Lower leg skin (tissue), 4 donors: ENCODE results near the gene NETO2. TPM values are rescaled to one million over a fixed set of nuclear protein-coding genes. Genes with fewer than 3 reads are reported as not detected.
"Not testable (repeated sequence)": the region's sequence is repeated elsewhere in the genome, so short reads cannot be mapped to it uniquely, and the experiment has no call there.

Source experiments
- DNase-seq, 2 donors: peaks; one replicate each; pipeline ENCODE4 v3.0.0-alpha.2; 2019; ENCODE audit warnings: low spot score in 2 of 2
- H3K4me3 ChIP-seq: fragments of 200-600 bp; sonication (generic); 2 replicates; pipeline ENCODE4 v1.5.1; 2017; ENCODE audit warnings: mild to moderate bottlenecking, low read depth; ENCODE audit not compliant: poor library complexity, severe bottlenecking
- POLR2A ChIP-seq, 2 donors: fragments of 450-650 bp; IDR thresholded peaks; one replicate each; pipeline ENCODE4 v1.6.1; 2016 to 2017; ENCODE audit warnings: antibody characterized with exemption in 2 of 2, mild to moderate bottlenecking in 1 of 2, moderate library complexity in 1 of 2
- WGBS, 2 donors: methylation state at CpG; one replicate each; pipeline ENCODE4 v1.1.5; 2018; 5-methylcytosine and 5-hydroxymethylcytosine counted together
- intact Hi-C: fragments of 100-400 bp; cut with DNase I; formaldehyde crosslinking; loops from one replicate; pipeline ENCODE4 v1.15.0; 2023; ENCODE audit warnings: low total_unique reads
- total RNA-seq, 4 donors: library from RNA; depleted of rRNA; stranded (reverse); fragments of >200 nt; gene quantifications; one replicate each; pipeline ENCODE4 v1.1.0, GENCODE V29; 2016
- TF ChIP-seq, protein P1 (sequence below), 3 donors: fragments of 450-650 bp; IDR thresholded peaks; one replicate each; pipeline ENCODE4 v1.5.1; 2016; ENCODE audit warnings: antibody characterized with exemption in 3 of 3, mild to moderate bottlenecking in 3 of 3, moderate library complexity in 2 of 3

NETO2 gene
- total RNA-seq, 4 donors from 2014 or later, result 0.37 to 2.2 (median 1.1) TPM; not detected in 1

DNA sequence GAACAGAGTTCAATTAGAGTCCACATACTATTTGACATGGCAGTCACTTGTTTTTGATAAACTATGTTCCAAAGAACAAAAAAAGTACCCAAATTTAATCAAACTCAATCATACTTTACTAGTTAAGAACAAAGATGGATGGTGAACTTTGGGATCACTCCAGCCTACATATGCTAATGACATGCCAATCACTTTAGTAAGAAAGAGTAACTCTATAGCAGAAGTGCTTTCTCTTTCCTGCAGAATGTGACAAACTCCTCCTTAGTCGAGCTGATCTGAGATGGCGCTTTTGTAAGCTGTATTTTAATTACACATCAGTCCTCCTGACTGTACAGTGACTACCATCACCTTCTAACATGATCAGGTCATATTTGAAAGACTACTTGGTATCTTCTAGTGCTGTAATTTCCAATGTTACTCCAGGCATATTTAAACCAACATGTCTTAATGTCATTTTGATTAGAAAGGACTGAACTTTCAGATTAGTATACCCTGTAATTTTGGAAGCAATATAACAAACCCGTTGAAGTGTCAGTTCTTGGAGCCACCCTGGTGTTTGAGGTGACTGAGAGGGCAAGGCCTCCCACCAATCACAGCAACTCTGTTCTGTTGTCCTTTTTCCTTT is 4.1 kb downstream of the NETO2 start:
- no peak for TF ChIP-seq POLR2A (IDR thresholded peaks at IDR 0.05)
- TF ChIP-seq, protein P1, sequence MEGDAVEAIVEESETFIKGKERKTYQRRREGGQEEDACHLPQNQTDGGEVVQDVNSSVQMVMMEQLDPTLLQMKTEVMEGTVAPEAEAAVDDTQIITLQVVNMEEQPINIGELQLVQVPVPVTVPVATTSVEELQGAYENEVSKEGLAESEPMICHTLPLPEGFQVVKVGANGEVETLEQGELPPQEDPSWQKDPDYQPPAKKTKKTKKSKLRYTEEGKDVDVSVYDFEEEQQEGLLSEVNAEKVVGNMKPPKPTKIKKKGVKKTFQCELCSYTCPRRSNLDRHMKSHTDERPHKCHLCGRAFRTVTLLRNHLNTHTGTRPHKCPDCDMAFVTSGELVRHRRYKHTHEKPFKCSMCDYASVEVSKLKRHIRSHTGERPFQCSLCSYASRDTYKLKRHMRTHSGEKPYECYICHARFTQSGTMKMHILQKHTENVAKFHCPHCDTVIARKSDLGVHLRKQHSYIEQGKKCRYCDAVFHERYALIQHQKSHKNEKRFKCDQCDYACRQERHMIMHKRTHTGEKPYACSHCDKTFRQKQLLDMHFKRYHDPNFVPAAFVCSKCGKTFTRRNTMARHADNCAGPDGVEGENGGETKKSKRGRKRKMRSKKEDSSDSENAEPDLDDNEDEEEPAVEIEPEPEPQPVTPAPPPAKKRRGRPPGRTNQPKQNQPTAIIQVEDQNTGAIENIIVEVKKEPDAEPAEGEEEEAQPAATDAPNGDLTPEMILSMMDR (IDR thresholded peaks at IDR 0.05), result no peak
- intact Hi-C loops, result no loop called here
- 45 to 52% methylated on average over 3 of the region's 3 CpGs for WGBS, 2 donors
- no peak for DNase-seq
- H3K4me3 ChIP-seq, result no peak overlapping the region

DNA sequence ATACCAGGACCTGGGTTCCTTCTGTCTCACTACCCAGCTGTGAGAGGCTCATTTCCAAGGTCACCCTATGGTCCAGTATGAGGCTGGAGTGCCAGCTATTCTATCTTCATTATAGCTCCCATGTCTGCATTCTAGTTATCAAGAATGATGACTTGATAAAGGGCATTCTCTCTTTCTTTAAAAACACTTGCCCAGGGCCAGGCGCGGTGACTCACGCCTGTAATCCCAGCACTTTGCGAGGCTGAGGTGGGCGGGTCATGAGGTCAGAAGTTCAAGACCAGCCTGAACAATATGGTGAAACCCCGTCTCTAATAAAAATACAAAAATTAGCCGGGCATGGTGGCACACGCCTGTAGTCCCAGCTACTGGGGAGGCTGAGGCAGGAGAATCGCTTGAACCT is 5.8 kb downstream of the NETO2 start:
- DNase-seq, H3K4me3 ChIP-seq, intact Hi-C loops: not testable (repeated sequence)
- 84 to 88% methylated on average over 9 of the region's 9 CpGs for WGBS, 2 donors

DNA sequence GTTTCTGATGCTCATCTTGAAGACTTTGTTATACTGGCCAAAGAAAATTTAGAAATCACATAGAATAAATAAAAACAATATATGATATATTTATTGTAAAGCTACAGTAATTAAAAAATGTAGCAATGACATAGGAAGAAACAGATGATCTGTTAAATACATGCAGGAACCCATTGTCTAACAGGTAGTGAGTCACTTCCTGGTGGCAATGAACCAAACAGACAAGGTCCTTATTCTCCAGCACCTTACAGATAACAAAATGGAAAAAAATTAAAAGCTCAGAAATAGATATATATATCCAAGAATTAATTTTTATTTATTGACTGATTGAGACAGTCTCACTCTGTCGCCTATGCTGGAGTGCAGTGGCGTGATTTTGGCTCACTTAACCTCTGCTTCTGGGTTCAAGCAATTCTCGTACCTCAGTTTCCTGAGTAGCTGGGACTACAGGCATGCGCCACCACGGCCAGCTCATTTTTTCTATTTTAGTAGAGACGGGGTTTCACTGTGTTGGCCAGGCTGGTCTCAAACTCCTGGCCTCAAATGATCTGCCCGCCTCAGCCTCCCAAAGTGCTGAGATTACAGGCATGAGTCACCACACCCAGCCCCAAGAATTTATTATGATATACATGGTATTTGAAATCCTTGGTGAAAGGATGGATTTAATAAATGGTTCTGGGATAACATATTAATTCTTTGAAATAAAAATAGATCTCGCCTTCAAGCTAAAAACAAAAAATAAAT is 7.5 kb downstream of the NETO2 start:
- no peak for TF ChIP-seq POLR2A (IDR thresholded peaks at IDR 0.05)
- TF ChIP-seq, protein P1 (IDR thresholded peaks at IDR 0.05), result no peak
- no peak for DNase-seq
- WGBS, 2 donors, result 84 to 89% methylated on average over 8 of the region's 8 CpGs
- no peak overlapping the region for H3K4me3 ChIP-seq
- intact Hi-C loops, result no loop called here

DNA sequence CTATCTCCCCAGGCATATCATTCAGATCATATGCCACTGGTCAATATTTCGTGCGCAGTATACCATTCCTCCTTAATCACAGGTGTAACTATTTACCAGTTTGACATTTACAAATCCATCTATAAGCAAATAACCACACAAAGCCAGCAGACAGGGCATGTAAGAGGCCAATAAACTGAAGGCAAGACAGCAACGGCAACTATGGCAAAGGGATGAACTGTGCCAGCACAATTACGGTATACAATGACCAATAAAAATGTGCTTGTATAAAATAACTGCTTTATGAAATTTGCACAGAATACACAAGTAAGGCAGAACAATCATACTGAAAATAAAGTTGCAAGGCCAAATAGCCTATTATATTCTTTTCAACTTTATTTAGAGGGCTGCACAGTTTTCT is 9.2 kb downstream of the NETO2 start:
- intact Hi-C loops, result no loop called here
- DNase-seq, result no peak
- 90 to 93% methylated on average over 4 of the region's 4 CpGs for WGBS, 2 donors
- TF ChIP-seq POLR2A (IDR thresholded peaks at IDR 0.05), result no peak
- TF ChIP-seq, protein P1 (IDR thresholded peaks at IDR 0.05), result no peak
- H3K4me3 ChIP-seq, result no peak overlapping the region

DNA sequence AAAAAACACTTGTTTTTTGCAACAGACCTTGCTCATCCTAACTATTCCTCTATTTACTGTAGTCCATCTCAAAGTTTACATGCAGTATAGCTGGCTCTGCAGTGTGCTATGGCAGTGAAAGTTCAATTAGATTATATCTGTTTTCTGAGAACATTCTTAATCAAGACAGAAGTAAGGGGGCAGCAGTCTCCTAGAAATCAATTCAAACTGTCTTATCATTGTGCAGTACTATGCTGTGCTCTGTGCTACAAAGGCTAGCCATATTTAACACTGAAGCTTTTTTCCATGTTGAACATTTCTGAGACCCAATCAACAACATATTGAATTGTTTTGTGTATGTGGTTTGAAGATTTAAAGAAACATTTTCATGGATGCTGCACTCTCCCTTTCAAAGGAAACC is 11.4 kb downstream of the NETO2 start:
- DNase-seq, result no peak
- intact Hi-C loops, result no loop called here
- H3K4me3 ChIP-seq, result no peak overlapping the region
- TF ChIP-seq POLR2A (IDR thresholded peaks at IDR 0.05), result no peak
- TF ChIP-seq, protein P1 (IDR thresholded peaks at IDR 0.05), result no peak

DNA sequence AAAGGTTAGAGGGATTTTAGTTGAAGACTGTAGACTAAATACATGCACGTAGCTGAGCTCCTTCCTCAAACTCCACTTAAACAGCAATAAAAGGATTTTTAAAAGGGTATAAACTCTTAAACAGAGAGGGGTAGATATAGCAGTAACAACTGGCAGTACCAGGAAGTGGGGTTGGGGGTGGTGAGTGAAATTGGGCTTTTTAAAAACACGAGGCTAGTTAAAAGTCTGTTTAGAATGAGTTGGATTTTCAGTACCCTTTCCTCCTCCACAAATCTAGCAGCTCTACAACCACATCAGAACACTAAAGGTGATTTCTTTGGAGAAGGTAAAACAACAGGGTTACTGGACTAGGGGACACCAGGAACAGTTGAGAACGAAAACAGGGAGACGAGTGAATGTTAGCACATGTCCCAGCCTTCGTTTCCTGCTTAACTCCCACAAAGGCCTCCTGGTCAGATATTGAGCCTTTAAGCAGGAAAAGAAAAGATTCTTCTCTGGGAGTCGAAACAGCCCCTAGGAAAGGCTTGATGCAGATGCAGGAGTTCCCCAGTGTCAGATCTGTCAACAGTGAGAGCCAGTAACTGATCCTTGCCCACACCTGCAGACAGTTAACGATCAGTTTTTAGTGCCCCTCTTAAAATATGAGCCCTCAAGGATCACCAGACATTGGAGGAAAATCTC is 13.8 kb downstream of the NETO2 start:
- 72 to 85% methylated on average over 7 of the region's 7 CpGs for WGBS, 2 donors
- DNase-seq, result no peak
- no peak overlapping the region for H3K4me3 ChIP-seq
- TF ChIP-seq POLR2A (IDR thresholded peaks at IDR 0.05), result no peak
- TF ChIP-seq, protein P1 (IDR thresholded peaks at IDR 0.05), result no peak
- intact Hi-C loops, result no loop called here
